MCF 10A (cell line): ENCODE measurements around the gene RTL1. TPM values are rescaled to one million over a fixed set of nuclear protein-coding genes. Genes with fewer than 3 reads are reported as not detected.

Experiments used
- BruUV-seq: library from RNA; stranded (reverse); fragments of 400-500 nt; replicated peaks from 2 replicates; lab custom pipeline; 2021; lab: Mats Ljungman, UMichigan
- CTCF ChIA-PET: fragments of 300-600 bp; sonication (Branson Sonifier 250); formaldehyde crosslinking; extraction: SDS; loops from one replicate; lab custom pipeline; 2021; ENCODE audit warnings: antibody characterized with exemption, inconsistent platforms; lab: Yijun Ruan, JAX
- POLR2A ChIA-PET: fragments of 300-600, 350-650 bp; sonication (Branson Sonifier 250); formaldehyde crosslinking; extraction: SDS; loops from one replicate; lab custom pipeline; 2020; ENCODE audit warnings: antibody characterized with exemption, inconsistent platforms; lab: Yijun Ruan, JAX
- DNase-seq: peaks from one replicate; pipeline ENCODE4 v3.0.0-alpha.2; 2018; ENCODE audit not compliant: unreplicated experiment
- H3K27ac Mint-ChIP-seq: one replicate; pipeline ENCODE4 v1.8.0; 2022; ENCODE audit warnings: mild to moderate bottlenecking, low read depth, mixed read lengths; ENCODE audit not compliant: unreplicated experiment
- H3K27me3 Mint-ChIP-seq: one replicate; pipeline ENCODE4 v1.8.0; 2022; ENCODE audit warnings: mixed read lengths; ENCODE audit not compliant: insufficient read depth, unreplicated experiment
- H3K36me3 Mint-ChIP-seq: one replicate; pipeline ENCODE4 v1.8.0; 2022; ENCODE audit warnings: mild to moderate bottlenecking, moderate library complexity, mixed read lengths; ENCODE audit not compliant: insufficient read depth, unreplicated experiment
- H3K4me1 Mint-ChIP-seq: one replicate; pipeline ENCODE4 v1.8.0; 2022; ENCODE audit warnings: mixed read lengths; ENCODE audit not compliant: insufficient read depth, unreplicated experiment
- H3K4me3 Mint-ChIP-seq: one replicate; pipeline ENCODE4 v1.8.0; 2022; ENCODE audit warnings: mild to moderate bottlenecking, moderate library complexity, mixed read lengths; ENCODE audit not compliant: unreplicated experiment
- H3K9me3 Mint-ChIP-seq: one replicate; pipeline ENCODE4 v1.8.0; 2022; ENCODE audit warnings: mixed read lengths; ENCODE audit not compliant: unreplicated experiment
- CTCF ChIP-seq: fragments of 200-600 bp; IDR thresholded peaks from one replicate; pipeline ENCODE4 v1.8.0; 2022; ENCODE audit warnings: antibody characterized with exemption, mild to moderate bottlenecking; ENCODE audit not compliant: unreplicated experiment
- intact Hi-C: fragments of 100-400 bp; cut with micrococcal nuclease; formaldehyde crosslinking; loops from 2 replicates; pipeline ENCODE4 v1.14.1; 2022
- total RNA-seq: library from RNA; stranded (reverse); gene quantifications from 2 replicates; pipeline ENCODE4 v1.2.3, GENCODE V29; 2022

RTL1 gene
- total RNA-seq, 1 experiment from 2014 or later: not detected

- BruUV-seq: no TSS peak
- Mint-ChIP-seq H3K9me3 (no peaks in the 10 kb centered on the region), H3K27ac (no peak overlapping the region), H3K36me3 (no peaks in the 10 kb centered on the region), H3K4me1 (no peaks in the 10 kb centered on the region), H3K27me3 (peaks cover 26% of the 10 kb centered on the region), H3K4me3 (no peak overlapping the region)
- ChIA-PET POLR2A (no interaction called here), CTCF (no interaction called here)
- DNase-seq: no peak
- intact Hi-C loops: no loop called here
- no peak for TF ChIP-seq CTCF
These were observed 65.6 kb downstream of the RTL1 start for GRCh38 chr14:100837805-100838350.

- no peaks in the 10 kb centered on the region for H3K9me3 Mint-ChIP-seq
- H3K4me1 Mint-ChIP-seq: no peaks in the 10 kb centered on the region
- H3K36me3 Mint-ChIP-seq: no peaks in the 10 kb centered on the region
- intact Hi-C loops: no loop called here
- BruUV-seq: no TSS peak
- TF ChIP-seq CTCF: no peak
- H3K4me3 Mint-ChIP-seq: no peak overlapping the region
- peaks cover 27% of the 10 kb centered on the region for H3K27me3 Mint-ChIP-seq
- ChIA-PET CTCF (no interaction called here), POLR2A (no interaction called here)
- DNase-seq: no peak
- H3K27ac Mint-ChIP-seq: no peak overlapping the region
These were observed 66.3 kb downstream of the RTL1 start for GRCh38 chr14:100836941-100837804.

GRCh38 chr14:100836311-100836805 lies 67.2 kb downstream of the RTL1 start:
- Mint-ChIP-seq H3K36me3 (no peaks in the 10 kb centered on the region), H3K9me3 (no peaks in the 10 kb centered on the region), H3K4me1 (no peaks in the 10 kb centered on the region), H3K27ac (no peak overlapping the region), H3K4me3 (no peak overlapping the region), H3K27me3 (peaks cover 35% of the 10 kb centered on the region)
- CTCF ChIA-PET: no interaction called here
- intact Hi-C loops: no loop called here
- no TSS peak for BruUV-seq
- POLR2A ChIA-PET: no interaction called here
- DNase-seq: no peak
- TF ChIP-seq CTCF: no peak

GRCh38 chr14:100835548-100836310 lies 67.8 kb downstream of the RTL1 start:
- Mint-ChIP-seq H3K36me3 (no peaks in the 10 kb centered on the region), H3K4me3 (no peak overlapping the region), H3K27me3 (peaks cover 40% of the 10 kb centered on the region), H3K4me1 (no peaks in the 10 kb centered on the region), H3K27ac (no peak overlapping the region), H3K9me3 (no peaks in the 10 kb centered on the region)
- no TSS peak for BruUV-seq
- no peak for TF ChIP-seq CTCF
- intact Hi-C loops: no loop called here
- ChIA-PET CTCF (interaction anchor here (1.5 kb wide), 1 partner anchor 15 kb away, joined by 3 read pairs; no protein-coding TSS in a partner anchor), POLR2A (no interaction called here)
- DNase-seq: no peak
